Right renal cortex interstitium (tissue), 3 donors: ENCODE data around the gene WDFY1. TPM values are rescaled to one million over a fixed set of nuclear protein-coding genes. Genes with fewer than 3 reads are reported as not detected.
A peak's percentile ranks its signal among the peaks of the same experiment; 100 is the strongest.

Source experiments
- DNase-seq, 3 donors: peaks; one replicate each; pipeline ENCODE4 v3.0.0-alpha.2; 2013; ENCODE audit warnings: low read depth in 3 of 3, low spot score in 2 of 3
- polyA plus RNA-seq, 3 donors: library from polyadenylated mRNA; unstranded; fragments of 120-200 nt; gene quantifications; one replicate each; pipeline ENCODE4 v1.2.1, GENCODE V29; 2013; ENCODE audit not compliant: insufficient read length in 3 of 3

WDFY1 gene
- polyA plus RNA-seq, 3 donors = 60.4 to 60.9 (median 60.8) TPM

- DNase-seq = no peak
Observed at GRCh38 chr2:223865124-223865523, 80.0 kb downstream of the WDFY1 start.

DNA sequence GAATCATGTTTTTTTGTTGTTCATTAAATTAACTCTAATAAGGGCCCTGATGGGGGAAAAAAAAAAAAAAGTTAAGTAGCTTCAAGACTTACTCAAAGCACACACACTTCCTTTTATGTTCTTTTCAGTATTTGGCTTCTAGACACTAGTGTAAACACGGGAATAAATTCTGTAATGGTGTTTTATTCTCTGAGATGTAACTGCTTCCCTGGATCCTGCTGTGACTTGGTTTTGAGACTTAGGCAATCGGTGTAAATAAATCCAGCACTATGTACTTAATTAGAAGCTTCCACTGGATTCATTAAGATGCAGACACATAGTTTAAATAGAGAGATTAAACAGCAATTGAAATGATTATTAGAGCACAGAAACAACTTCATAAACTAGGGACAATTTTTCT, 81.6 kb downstream of the WDFY1 start:
- no peak for DNase-seq

- no peak for DNase-seq
Observed at GRCh38 chr2:223860809-223861738, 84.1 kb downstream of the WDFY1 start.

DNA sequence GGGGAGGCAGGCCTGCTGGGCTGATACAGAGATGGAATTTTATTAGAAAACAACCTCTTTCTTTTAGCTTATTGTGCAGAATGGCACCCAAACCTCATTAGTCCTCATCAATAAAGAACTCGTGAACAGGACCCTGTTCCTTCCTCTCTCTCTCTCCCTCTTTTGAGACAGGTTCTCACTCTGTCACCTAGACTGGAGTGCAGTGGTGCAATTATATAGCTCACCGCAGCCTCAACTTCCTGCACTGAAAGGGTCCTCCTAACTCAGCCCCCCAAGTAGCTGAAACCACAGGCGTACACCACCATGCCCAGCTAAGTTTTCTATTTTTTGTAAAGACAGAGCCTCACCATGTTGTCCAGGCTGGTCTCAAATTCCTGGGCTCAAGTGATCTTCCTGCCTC, 86.1 kb downstream of the WDFY1 start:
- no peak for DNase-seq

GRCh38 chr2:223856584-223856983, 88.6 kb downstream of the WDFY1 start:
- no peak for DNase-seq

DNA sequence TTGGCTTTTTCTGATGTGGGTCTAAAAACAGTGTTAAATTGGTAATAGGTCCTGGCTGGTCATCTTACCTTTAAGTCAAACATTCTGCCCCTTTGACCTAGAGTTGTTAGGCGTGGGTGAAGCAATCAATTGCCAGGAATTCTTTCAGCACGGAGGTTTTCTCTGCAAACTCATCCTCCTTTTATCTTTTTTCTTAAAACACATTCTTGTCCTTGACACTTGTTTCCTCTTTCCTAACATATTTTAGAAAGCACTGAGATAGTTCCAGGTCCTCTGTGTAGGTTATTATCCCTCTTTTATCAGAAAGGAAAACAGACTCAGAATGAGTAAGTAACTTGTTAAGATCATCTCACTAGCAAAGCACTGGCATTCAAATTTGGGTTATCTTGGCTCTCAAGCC, 89.1 kb downstream of the WDFY1 start:
- DNase-seq = no peak

- no peak for DNase-seq
Observed at GRCh38 chr2:223855426-223855825, 89.7 kb downstream of the WDFY1 start.

- DNase-seq = no peak
Observed at GRCh38 chr2:223854741-223855140, 90.4 kb downstream of the WDFY1 start.

GRCh38 chr2:223853425-223853837, 91.7 kb downstream of the WDFY1 start:
- DNase-seq = no peak

DNA sequence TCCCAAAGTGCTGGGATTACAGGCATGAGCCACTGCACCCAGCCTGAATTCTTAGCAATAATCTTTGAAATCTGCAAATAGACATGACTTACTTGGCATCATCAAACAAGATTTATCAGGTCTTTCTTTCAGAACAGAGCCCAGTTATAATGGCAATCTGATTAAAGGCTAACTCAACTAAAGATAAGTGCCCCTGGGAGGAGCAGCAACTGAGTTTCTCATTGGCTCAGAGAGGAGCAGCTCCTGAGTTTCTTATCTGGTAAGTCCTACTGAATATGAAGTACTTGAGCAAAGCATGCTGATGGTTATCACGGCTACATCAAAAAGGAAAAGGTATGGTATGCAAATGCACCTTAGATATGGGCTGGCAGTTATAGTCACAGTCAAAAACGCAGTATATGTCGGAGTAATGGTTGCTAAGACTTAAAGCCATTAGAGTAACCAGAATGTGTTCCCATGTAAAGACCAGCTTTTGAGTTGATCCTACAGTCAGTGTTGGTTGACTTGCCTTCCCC, 92.8 kb downstream of the WDFY1 start:
- DNase-seq = no peak

DNA sequence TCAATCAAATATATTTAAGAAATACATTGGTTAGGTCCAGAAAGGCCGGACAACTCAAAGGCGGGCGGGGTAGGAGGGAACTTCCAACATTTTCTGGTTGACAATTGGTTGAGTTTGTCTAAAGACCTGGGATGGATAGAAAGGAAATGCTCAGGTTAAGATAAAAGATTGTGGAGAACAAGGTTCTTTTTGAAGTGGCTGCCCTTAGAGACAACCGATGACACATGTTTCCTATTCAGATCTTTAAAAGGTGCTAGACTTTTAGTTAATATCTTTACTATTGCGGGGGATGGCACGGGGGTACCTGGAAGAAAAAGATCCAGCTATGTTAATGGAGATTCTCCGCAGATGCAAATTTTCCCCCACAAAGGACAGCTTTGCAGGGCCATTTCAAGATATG, 97.7 kb downstream of the WDFY1 start:
- DNase-seq = no peak

DNA sequence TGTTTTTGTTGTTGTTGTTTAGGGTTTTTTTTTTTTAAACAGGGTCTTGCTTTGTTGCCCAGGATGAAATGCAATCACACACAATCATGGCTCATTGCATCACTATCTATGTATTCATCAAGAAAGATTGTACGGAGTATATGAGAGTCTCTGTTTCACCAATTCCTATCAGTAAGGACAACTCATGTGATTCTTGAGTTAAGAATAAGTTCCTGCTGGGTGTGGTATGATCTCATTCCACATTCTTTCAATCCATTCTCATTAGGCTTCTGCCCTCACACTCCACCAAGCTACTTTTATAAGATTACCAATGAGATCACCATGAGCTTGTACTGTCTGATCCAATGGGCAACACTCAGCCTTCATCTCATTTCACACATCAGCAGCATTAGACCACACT, 98.6 kb downstream of the WDFY1 start:
- no peak for DNase-seq

- DNase-seq = no peak
Observed at GRCh38 chr2:223841436-223842190, 103.5 kb downstream of the WDFY1 start.

- peak in 1 of 3 donors; percentile 59 for DNase-seq
Observed at GRCh38 chr2:223837287-223838061, 107.7 kb downstream of the WDFY1 start, which contains the start of gene AP1S3. Gene AP1S3 (minus strand): TSS chr2:223837582. CDS start chr2:223837450, 132 bp downstream.

DNA sequence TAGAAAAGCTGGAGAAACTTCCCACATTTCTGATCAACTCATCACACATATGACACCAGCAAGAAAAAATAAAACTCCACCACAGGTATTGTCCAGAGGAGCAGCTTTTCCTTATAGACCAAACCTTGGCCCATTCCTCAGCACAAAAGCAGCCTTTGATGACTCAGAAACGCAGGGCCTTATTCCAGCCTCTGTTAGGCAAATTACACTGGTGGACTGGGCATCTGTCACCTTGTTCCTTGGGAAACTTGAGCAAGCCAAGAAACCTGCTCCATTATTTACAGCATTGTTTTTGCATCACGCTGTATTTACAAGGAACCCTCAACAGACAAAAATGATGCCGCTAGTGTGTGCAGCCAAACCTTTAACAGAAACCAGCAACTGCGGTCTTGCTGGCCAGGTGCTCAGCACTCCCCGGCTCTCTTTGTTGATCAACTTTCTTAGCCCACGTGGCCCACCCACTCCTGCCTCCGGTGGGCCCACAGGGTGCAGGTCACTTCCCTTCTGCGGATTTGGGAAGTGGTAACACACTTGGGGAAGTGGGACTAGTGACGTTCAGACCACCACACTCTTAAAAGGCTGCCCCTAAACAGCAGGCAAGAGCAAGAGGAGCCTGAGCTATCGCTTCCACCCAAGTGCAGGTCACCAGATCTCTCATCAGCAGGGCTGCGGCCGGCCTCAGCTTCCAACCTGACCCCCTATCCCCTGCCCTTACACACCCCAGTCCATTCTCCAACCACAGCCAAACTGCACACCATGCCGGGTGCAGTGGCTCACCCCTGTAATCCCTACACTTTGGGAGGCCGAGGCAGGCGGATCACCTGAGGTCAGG, 109.2 kb downstream of the WDFY1 start:
- DNase-seq = no peak

DNA sequence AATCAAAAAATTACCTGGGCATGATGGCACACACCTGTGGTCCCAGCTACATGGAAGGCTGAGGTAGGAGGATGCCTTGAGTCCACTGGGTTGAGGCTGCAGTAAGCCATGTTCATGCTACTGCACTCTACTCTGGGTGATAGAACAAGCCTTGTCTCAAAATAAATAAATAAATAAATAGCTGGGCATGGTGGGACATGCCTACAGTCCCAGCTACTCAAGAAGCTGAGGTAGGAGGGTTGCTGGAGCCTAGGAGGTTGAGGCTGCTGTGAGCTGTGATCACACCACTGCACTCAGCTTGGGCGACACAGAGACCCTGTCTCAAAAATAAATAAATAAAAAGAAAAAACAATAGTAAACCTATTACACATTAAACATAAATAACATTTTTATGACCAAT, 110.7 kb downstream of the WDFY1 start:
- DNase-seq = no peak

GRCh38 chr2:223832241-223832903, 112.8 kb downstream of the WDFY1 start:
- no peak for DNase-seq

- DNase-seq = no peak
Observed at GRCh38 chr2:223829128-223829527, 116.0 kb downstream of the WDFY1 start.

- DNase-seq = no peak
Observed at GRCh38 chr2:223828314-223828713, 116.8 kb downstream of the WDFY1 start.
